ENCODE results near the gene B3GNT5.

GRCh38 chr3:183318877-183319276 lies 65.8 kb downstream of the B3GNT5 start:
- TF ChIP-seq CTCF (IDR thresholded peaks at IDR 0.05 in 4 of 5, conservative IDR thresholded peaks at IDR 0.05 in 1 of 5) = no peak
- no peak for TF ChIP-seq POLR2A (IDR thresholded peaks at IDR 0.05)

All from gastrocnemius medialis (tissue), 4 donors.